NOMO-1 treated with DMSO at 0.1 percent for 48 hours (cell line): ENCODE measurements around the gene PAQR5.

ENCODE experiments used
- DNase-seq: peaks from one replicate; lab custom pipeline; 2025; ENCODE audit not compliant: unreplicated experiment; lab: John Stamatoyannopoulos, UW

Gene PAQR5

GRCh38 chr15:69389426-69389825 lies 90.7 kb downstream of the PAQR5 start:
- DNase-seq: no peak

- no peak for DNase-seq
These were observed 91.9 kb downstream of the PAQR5 start for GRCh38 chr15:69390575-69390974.

- no peak for DNase-seq
These were observed 92.5 kb downstream of the PAQR5 start for GRCh38 chr15:69391046-69391757.

GRCh38 chr15:69392352-69392751 lies 93.6 kb downstream of the PAQR5 start:
- DNase-seq: no peak

- no peak for DNase-seq
These were observed 95.2 kb downstream of the PAQR5 start for GRCh38 chr15:69393831-69394491.

- peak; percentile 77 for DNase-seq
These were observed 96.0 kb downstream of the PAQR5 start for GRCh38 chr15:69394556-69395282.

GRCh38 chr15:69395460-69395859 lies 96.7 kb downstream of the PAQR5 start:
- no peak for DNase-seq

- DNase-seq: no peak
These were observed 97.3 kb downstream of the PAQR5 start for GRCh38 chr15:69395991-69396390.

- DNase-seq: no peak
These were observed 99.8 kb downstream of the PAQR5 start for GRCh38 chr15:69398491-69398891.

GRCh38 chr15:69400850-69401249 lies 102.1 kb downstream of the PAQR5 start:
- no peak for DNase-seq

- DNase-seq: no peak
These were observed 104.1 kb downstream of the PAQR5 start for GRCh38 chr15:69402816-69403215.

GRCh38 chr15:69403594-69403993 lies 104.9 kb downstream of the PAQR5 start:
- DNase-seq: no peak

- no peak for DNase-seq
These were observed 106.4 kb downstream of the PAQR5 start for GRCh38 chr15:69405110-69405509.

- DNase-seq: no peak
These were observed 109.1 kb downstream of the PAQR5 start for GRCh38 chr15:69407719-69408400.

- no peak for DNase-seq
These were observed 110.1 kb downstream of the PAQR5 start for GRCh38 chr15:69408841-69409240.

- DNase-seq: no peak
These were observed 111.6 kb downstream of the PAQR5 start for GRCh38 chr15:69410248-69410874.

GRCh38 chr15:69412274-69412673 lies 113.6 kb downstream of the PAQR5 start:
- no peak for DNase-seq

- DNase-seq: no peak
These were observed 114.0 kb downstream of the PAQR5 start for GRCh38 chr15:69412701-69413100.

- peak; percentile 94 for DNase-seq
These were observed 115.3 kb downstream of the PAQR5 start, which contains the start of gene KIF23 for GRCh38 chr15:69413822-69414700. TSS of gene KIF23 (plus strand) at chr15:69414349. CDS start at chr15:69414466, 117 bp downstream.

GRCh38 chr15:69414701-69415167 lies 116.0 kb downstream of the PAQR5 start:
- DNase-seq: peak; percentile 35
